K562 (cell line): ENCODE measurements around the gene PTCH1. TPM values are rescaled to one million over a fixed set of nuclear protein-coding genes. Genes with fewer than 3 reads are reported as not detected.

ENCODE experiments used
- ATAC-seq: fragments of 200-7000 bp; cut with Tn5 transposase; 3 replicates; pipeline ENCODE4 v1.9.1; 2020; ENCODE audit warnings: moderate library complexity
- BruUV-seq: library from RNA; stranded (reverse); fragments of 400-500 nt; replicated peaks from 2 replicates; lab custom pipeline; 2021; lab: Mats Ljungman, UMichigan
- CTCF ChIA-PET: fragments of 300-600 bp; formaldehyde crosslinking; extraction: SDS; loops from one replicate; lab custom pipeline; 2021; ENCODE audit warnings: low intra/inter-chr PET ratio; lab: Yijun Ruan, JAX
- POLR2A ChIA-PET: fragments of 300-600, 350-650 bp; sonication (Branson Sonifier 250); formaldehyde crosslinking; extraction: SDS; loops from one replicate; lab custom pipeline; 2021; ENCODE audit warnings: antibody characterized with exemption, inconsistent platforms; lab: Yijun Ruan, JAX
- DNase-seq, 4 experiments: peaks; one replicate each; pipeline versions ENCODE4 v3.0.0 to v3.0.0-alpha.2; 2011 to 2018; ENCODE audit warnings: low spot score in 3 of 4, mixed read lengths in 3 of 4; ENCODE audit errors: extremely low read depth in 1 of 4
- FAIRE-seq: peaks from 2 replicates; lab custom pipeline; 2011; peaks lifted over from hg19 to GRCh38; lab: Jason Lieb, UNC
- H2AFZ ChIP-seq: 2 replicates; pipeline ENCODE4 v1.6.0; 2011; ENCODE audit warnings: low read depth, low read length, control low read depth, inconsistent platforms
- H3K27ac ChIP-seq: fragments of 200-600 bp; 3 replicates; pipeline ENCODE4 v1.8.0; 2011; ENCODE audit warnings: low read depth, mild to moderate bottlenecking, control low read depth, inconsistent platforms, low read length, moderate library complexity, mixed read lengths; ENCODE audit errors: extremely low read depth
- H3K27me3 ChIP-seq, 2 experiments: fragments of 300-600 bp in 1 of 2; 2 replicates in 1 of 2; 3 replicates in 1 of 2; pipeline versions ENCODE4 v1.6.0 to v1.8.0; 2011; ENCODE audit warnings: inconsistent platforms in 2 of 2, low read length in 2 of 2, mild to moderate bottlenecking in 1 of 2, mixed read lengths in 1 of 2, moderate library complexity in 1 of 2; ENCODE audit not compliant: control insufficient read depth in 2 of 2, insufficient read depth in 2 of 2
- H3K36me3 ChIP-seq: fragments of 300-600 bp; 3 replicates; pipeline ENCODE4 v1.8.0; 2011; ENCODE audit warnings: mild to moderate bottlenecking, low read length, inconsistent platforms; ENCODE audit not compliant: control insufficient read depth, insufficient read depth
- H3K4me1 ChIP-seq, 2 experiments: fragments of 200-600 bp in 1 of 2; replicated peaks in 1 of 2; 2 replicates in 1 of 2; 3 replicates in 1 of 2; pipeline versions ENCODE4 v1.5.1 to v1.8.0; 2011; ENCODE audit warnings: inconsistent platforms in 2 of 2, low read length in 2 of 2, mild to moderate bottlenecking in 1 of 2, mixed read lengths in 1 of 2, moderate library complexity in 1 of 2; ENCODE audit not compliant: control insufficient read depth in 2 of 2, insufficient read depth in 2 of 2
- H3K4me2 ChIP-seq: 2 replicates; pipeline ENCODE4 v1.6.1; 2011; ENCODE audit warnings: low read length, control low read depth, inconsistent platforms, mixed read lengths; ENCODE audit not compliant: insufficient read depth
- H3K4me3 ChIP-seq: fragments of 200-600 bp; sonication (generic), shearing (Covaris generic); 2 replicates; pipeline ENCODE4 v1.5.1; 2016; ENCODE audit warnings: control low read depth, inconsistent platforms
- H3K79me2 ChIP-seq: fragments of 200-600 bp; 3 replicates; pipeline ENCODE4 v1.8.0; 2011; ENCODE audit warnings: low read length, inconsistent platforms; ENCODE audit not compliant: control insufficient read depth, insufficient read depth
- H3K9ac ChIP-seq, 2 experiments: 2 replicates each; pipeline versions ENCODE4 v1.6.0 to v1.6.1; 2011; ENCODE audit warnings: low read depth in 2 of 2, low read length in 2 of 2, control low read depth in 1 of 2, inconsistent platforms in 1 of 2, mild to moderate bottlenecking in 1 of 2, mixed read lengths in 1 of 2; ENCODE audit not compliant: insufficient read depth in 1 of 2
- H3K9me1 ChIP-seq: one replicate; pipeline ENCODE4 v1.6.0; 2011; ENCODE audit warnings: inconsistent platforms, mild to moderate bottlenecking, low read length, moderate library complexity; ENCODE audit not compliant: control insufficient read depth, insufficient read depth
- H3K9me3 ChIP-seq: replicated peaks from 2 replicates; pipeline ENCODE4 v1.5.1; 2011; ENCODE audit warnings: low read depth, low read length, inconsistent platforms; ENCODE audit not compliant: control insufficient read depth, insufficient read depth
- H4K20me1 ChIP-seq: replicated peaks from 2 replicates; pipeline ENCODE4 v1.6.1; 2011; ENCODE audit warnings: low read length, inconsistent platforms, mixed read lengths; ENCODE audit not compliant: control insufficient read depth, insufficient read depth
- CHD1 ChIP-seq: fragments of 200-600 bp; sonication (generic); IDR thresholded peaks from one replicate; pipeline ENCODE4 v1.6.1; 2012; ENCODE audit warnings: mild to moderate bottlenecking, moderate library complexity, low read length, inconsistent platforms
- FOSL1 ChIP-seq: fragments of 200-800 bp; sonication (Bioruptor generic); conservative IDR thresholded peaks from 2 replicates; pipeline ENCODE4 v1.6.1; 2016; ENCODE audit warnings: missing genetic modification characterization, missing compliant biosample characterization
- KDM1A ChIP-seq, 2 experiments: fragments of 450-650 bp; IDR thresholded peaks; 2 replicates each; pipeline ENCODE4 v1.6.1; 2016; ENCODE audit warnings: mild to moderate bottlenecking in 2 of 2
- MTA1 ChIP-seq: fragments of 450-650 bp; IDR thresholded peaks from 2 replicates; pipeline ENCODE4 v1.6.1; 2017; ENCODE audit warnings: borderline replicate concordance
- SNRNP70 ChIP-seq: fragments of 200-400 bp; formaldehyde crosslinking; optimal IDR thresholded peaks from 2 replicates; pipeline ENCODE3; 2017; ENCODE audit warnings: low read depth, low read length
- ZNF124 ChIP-seq: sonication (generic); formaldehyde crosslinking; IDR thresholded peaks from 2 replicates; pipeline ENCODE4 v1.8.1; 2022; ENCODE audit warnings: missing genetic modification reagents
- WGBS: fragments of 100-300 bp; shearing (Covaris generic); methylation state at CpG from one replicate; pipeline ENCODE4 v1.1.6; 2016; ENCODE audit warnings: low coverage, mixed read lengths; ENCODE audit not compliant: insufficient coverage; ENCODE audit errors: missing lambda C conversion rate; 5-methylcytosine and 5-hydroxymethylcytosine counted together
- in situ Hi-C: fragments of 300-500 bp; cut with MboI; formaldehyde crosslinking; loops from 4 replicates; pipeline ENCODE4 v1.15.0; 2018; ENCODE audit warnings: inconsistent platforms, mixed read lengths
- intact Hi-C: fragments of 100-400 bp; cut with micrococcal nuclease; formaldehyde crosslinking; loops from 2 replicates; pipeline ENCODE4 v1.14.2; 2022
- polyA plus RNA-seq, 8 experiments: library from polyadenylated mRNA; depleted of rRNA in 4 of 8; stranded (reverse) in 5 of 8; unstranded in 3 of 8; fragments of >200 nt; fragmentation: Nextera tagmentation in 2 of 8; fragmentation: Illumina TruSeq in 1 of 8; extraction: Ambion mirVana in 2 of 8; extraction: Trizol in 1 of 8; gene quantifications; 2 replicates each; pipeline versions ENCODE4 v1.2.1 to v1.2.3, GENCODE V29; 2011 to 2014; ENCODE audit warnings: inconsistent platforms in 1 of 8, missing spikeins in 1 of 8
- total RNA-seq, 7 experiments: library from RNA; depleted of rRNA in 6 of 7; stranded (reverse); fragments of >200 nt in 6 of 7; fragmentation: Illumina TruSeq in 2 of 7; extraction: Trizol in 2 of 7; gene quantifications; 2 replicates each; pipeline versions ENCODE4 v1.2.1 to v1.2.3, GENCODE V29; 2011 to 2021; ENCODE audit warnings: low replicate concordance in 1 of 7
- TF ChIP-seq, protein P1 (sequence below), 2 experiments: IDR thresholded peaks; 2 replicates each; pipeline ENCODE4 v1.6.1; 2012; ENCODE audit warnings: improper control_type of control experiment in 2 of 2, low read depth in 2 of 2, low read length in 2 of 2, borderline replicate concordance in 1 of 2
- TF ChIP-seq, protein P2 (sequence below): fragments of 450-650 bp; formaldehyde crosslinking; conservative IDR thresholded peaks from 2 replicates; pipeline ENCODE4 v1.4.0; 2022; ENCODE audit warnings: mild to moderate bottlenecking, missing genetic modification characterization
- TF ChIP-seq, protein P3 (sequence below): IDR thresholded peaks from 2 replicates; pipeline ENCODE4 v1.6.1; 2012; ENCODE audit warnings: low read depth, low read length, improper control_type of control experiment, borderline replicate concordance

The PTCH1 gene
- total and polyA plus RNA-seq, 9 of the 15 experiments (the other 6 are each of a cell fraction or from before 2014, with no cell fraction given), result 0.70 to 9.9 (median 3.8) TPM

DNA sequence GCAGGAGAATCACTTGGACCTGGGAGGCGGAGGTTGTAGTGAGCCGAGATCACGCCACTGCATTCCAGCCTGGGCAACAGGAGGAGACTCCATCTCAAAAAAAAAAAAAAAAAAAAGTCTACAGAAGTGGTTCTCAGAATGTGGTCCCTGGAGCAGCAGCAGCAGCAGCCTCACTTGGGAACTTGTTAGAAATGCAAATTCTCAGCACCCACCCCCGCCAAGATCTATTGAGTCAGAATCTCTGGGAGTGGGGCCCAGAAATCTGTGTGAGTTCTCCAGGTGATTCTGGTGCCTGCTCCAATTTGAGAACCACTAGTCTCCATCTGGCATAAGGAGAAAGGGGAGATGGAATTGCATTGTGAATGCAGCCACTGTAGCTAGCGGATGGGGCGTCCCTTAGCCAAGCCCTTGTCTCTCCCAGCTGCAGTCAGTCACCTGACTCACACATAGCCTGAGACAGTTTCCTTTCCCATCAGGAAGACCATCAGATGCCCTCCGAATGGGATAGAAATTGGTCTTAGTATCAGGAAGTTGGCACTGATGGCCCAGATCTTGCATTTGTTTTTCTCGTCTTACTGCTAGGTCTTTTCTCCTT, 12.2 kb upstream of the PTCH1 start:
- no peak for TF ChIP-seq CHD1
- no peak for TF ChIP-seq KDM1A (IDR thresholded peaks at IDR 0.05)
- TF ChIP-seq MTA1, result no peak
- TF ChIP-seq SNRNP70, result no peak

GRCh38 chr9:95522871-95523370, 6.2 kb upstream of the PTCH1 start:
- H3K4me1 ChIP-seq, result no peaks in the 10 kb centered on the region
- ATAC-seq (no peak), DNase-seq (no peak), FAIRE-seq (no peak)
- no peaks in the 10 kb centered on the region for H3K79me2 ChIP-seq
- WGBS, result 8% methylated on average over 3 of the region's 3 CpGs
- H3K9me1 ChIP-seq, result no peaks in the 10 kb centered on the region
- H3K4me3 ChIP-seq, result no peak overlapping the region
- peaks cover 10 to 24% of the 10 kb centered on the region in 2 experiments for H3K27me3 ChIP-seq
- CTCF ChIA-PET, result no interaction called here
- H3K36me3 ChIP-seq, result no peaks in the 10 kb centered on the region
- POLR2A ChIA-PET, result interaction anchor here (0.8 kb wide), 1 partner anchor 9 kb away, joined by 3 read pairs; no protein-coding TSS in a partner anchor
- no peak overlapping the region for H3K4me2 ChIP-seq
- no peaks in the 10 kb centered on the region for H4K20me1 ChIP-seq
- H3K9ac ChIP-seq, result no peak overlapping the region
- no peak overlapping the region for H2AFZ ChIP-seq
- H3K9me3 ChIP-seq, result no peaks in the 10 kb centered on the region
- in situ Hi-C loops (no loop called here), intact Hi-C loops (no loop called here)
- H3K27ac ChIP-seq, result no peak overlapping the region
- BruUV-seq, result no TSS peak
- TF ChIP-seq, protein P1, sequence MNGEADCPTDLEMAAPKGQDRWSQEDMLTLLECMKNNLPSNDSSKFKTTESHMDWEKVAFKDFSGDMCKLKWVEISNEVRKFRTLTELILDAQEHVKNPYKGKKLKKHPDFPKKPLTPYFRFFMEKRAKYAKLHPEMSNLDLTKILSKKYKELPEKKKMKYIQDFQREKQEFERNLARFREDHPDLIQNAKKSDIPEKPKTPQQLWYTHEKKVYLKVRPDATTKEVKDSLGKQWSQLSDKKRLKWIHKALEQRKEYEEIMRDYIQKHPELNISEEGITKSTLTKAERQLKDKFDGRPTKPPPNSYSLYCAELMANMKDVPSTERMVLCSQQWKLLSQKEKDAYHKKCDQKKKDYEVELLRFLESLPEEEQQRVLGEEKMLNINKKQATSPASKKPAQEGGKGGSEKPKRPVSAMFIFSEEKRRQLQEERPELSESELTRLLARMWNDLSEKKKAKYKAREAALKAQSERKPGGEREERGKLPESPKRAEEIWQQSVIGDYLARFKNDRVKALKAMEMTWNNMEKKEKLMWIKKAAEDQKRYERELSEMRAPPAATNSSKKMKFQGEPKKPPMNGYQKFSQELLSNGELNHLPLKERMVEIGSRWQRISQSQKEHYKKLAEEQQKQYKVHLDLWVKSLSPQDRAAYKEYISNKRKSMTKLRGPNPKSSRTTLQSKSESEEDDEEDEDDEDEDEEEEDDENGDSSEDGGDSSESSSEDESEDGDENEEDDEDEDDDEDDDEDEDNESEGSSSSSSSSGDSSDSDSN (IDR thresholded peaks at IDR 0.05; ENCODE audit: borderline replicate concordance in 1 of 2, low read depth in 2 of 2, low read length in 2 of 2), result no peak
- no peak for TF ChIP-seq ZNF124
- TF ChIP-seq, protein P2, sequence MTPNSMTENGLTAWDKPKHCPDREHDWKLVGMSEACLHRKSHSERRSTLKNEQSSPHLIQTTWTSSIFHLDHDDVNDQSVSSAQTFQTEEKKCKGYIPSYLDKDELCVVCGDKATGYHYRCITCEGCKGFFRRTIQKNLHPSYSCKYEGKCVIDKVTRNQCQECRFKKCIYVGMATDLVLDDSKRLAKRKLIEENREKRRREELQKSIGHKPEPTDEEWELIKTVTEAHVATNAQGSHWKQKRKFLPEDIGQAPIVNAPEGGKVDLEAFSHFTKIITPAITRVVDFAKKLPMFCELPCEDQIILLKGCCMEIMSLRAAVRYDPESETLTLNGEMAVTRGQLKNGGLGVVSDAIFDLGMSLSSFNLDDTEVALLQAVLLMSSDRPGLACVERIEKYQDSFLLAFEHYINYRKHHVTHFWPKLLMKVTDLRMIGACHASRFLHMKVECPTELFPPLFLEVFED, result no peak
- TF ChIP-seq, protein P3, sequence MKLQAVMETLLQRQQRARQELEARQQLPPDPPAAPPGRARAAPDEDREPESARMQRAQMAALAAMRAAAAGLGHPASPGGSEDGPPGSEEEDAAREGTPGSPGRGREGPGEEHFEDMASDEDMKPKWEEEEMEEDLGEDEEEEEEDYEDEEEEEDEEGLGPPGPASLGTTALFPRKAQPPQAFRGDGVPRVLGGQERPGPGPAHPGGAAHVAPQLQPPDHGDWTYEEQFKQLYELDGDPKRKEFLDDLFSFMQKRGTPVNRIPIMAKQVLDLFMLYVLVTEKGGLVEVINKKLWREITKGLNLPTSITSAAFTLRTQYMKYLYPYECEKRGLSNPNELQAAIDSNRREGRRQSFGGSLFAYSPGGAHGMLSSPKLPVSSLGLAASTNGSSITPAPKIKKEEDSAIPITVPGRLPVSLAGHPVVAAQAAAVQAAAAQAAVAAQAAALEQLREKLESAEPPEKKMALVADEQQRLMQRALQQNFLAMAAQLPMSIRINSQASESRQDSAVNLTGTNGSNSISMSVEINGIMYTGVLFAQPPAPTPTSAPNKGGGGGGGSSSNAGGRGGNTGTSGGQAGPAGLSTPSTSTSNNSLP, result no peak
- TF ChIP-seq FOSL1 (tag), result no peak

More for the DNA sequence above, 12.2 kb upstream of the PTCH1 start:
- ATAC-seq (no peak), FAIRE-seq (no peak), DNase-seq (no peak)
- H4K20me1 ChIP-seq, result no peaks in the 10 kb centered on the region
- peaks cover 35 to 42% of the 10 kb centered on the region in 2 experiments for H3K27me3 ChIP-seq
- H3K9ac ChIP-seq, result no peak overlapping the region
- CTCF ChIA-PET, result no interaction called here
- H2AFZ ChIP-seq, result no peak overlapping the region
- H3K9me3 ChIP-seq, result no peaks in the 10 kb centered on the region
- no TSS peak for BruUV-seq
- no peak overlapping the region for H3K4me3 ChIP-seq
- no peaks in the 10 kb centered on the region for H3K36me3 ChIP-seq
- no peaks in the 10 kb centered on the region for H3K4me1 ChIP-seq
- H3K79me2 ChIP-seq, result no peaks in the 10 kb centered on the region
- H3K9me1 ChIP-seq, result peaks cover 3% of the 10 kb centered on the region
- no peak overlapping the region for H3K4me2 ChIP-seq
- POLR2A ChIA-PET, result no interaction called here
- in situ Hi-C loops (no loop called here), intact Hi-C loops (no loop called here)
- no peak overlapping the region for H3K27ac ChIP-seq
- WGBS, result 6% methylated on average over 6 of the region's 8 CpGs
